Kidney epithelial cell (primary cell): ENCODE data around the gene GNG4. TPM values are rescaled to one million over a fixed set of nuclear protein-coding genes. Genes with fewer than 3 reads are reported as not detected.
A peak's percentile ranks its signal among the peaks of the same experiment; 100 is the strongest.

Experiments
- DNase-seq: peaks from one replicate; pipeline ENCODE4 v3.0.0-alpha.2; 2010; ENCODE audit warnings: low read depth
- H3K27me3 ChIP-seq: 2 replicates; pipeline ENCODE4 v1.6.0; 2011; ENCODE audit warnings: low read length; ENCODE audit not compliant: control insufficient read depth, insufficient read depth
- H3K36me3 ChIP-seq: 2 replicates; pipeline ENCODE4 v1.5.1; 2011; ENCODE audit warnings: low read length; ENCODE audit not compliant: control insufficient read depth, insufficient read depth
- H3K4me3 ChIP-seq: 2 replicates; pipeline ENCODE4 v1.5.1; 2011; ENCODE audit warnings: low read depth, mild to moderate bottlenecking, control low read depth, low read length
- CTCF ChIP-seq: IDR thresholded peaks from 2 replicates; pipeline ENCODE4 v1.5.1; 2011; ENCODE audit warnings: mild to moderate bottlenecking, moderate library complexity, low read length, control low read depth, inconsistent platforms; ENCODE audit not compliant: insufficient read depth, poor library complexity, severe bottlenecking
- total RNA-seq: library from RNA; depleted of rRNA; stranded (reverse); fragments of >200 nt; gene quantifications from 2 replicates; pipeline ENCODE4 v1.2.3, GENCODE V29; 2015

Gene GNG4
- total RNA-seq, 1 donor from 2014 or later: 0.54 TPM

GRCh38 chr1:235504494-235505222 is 144.9 kb downstream of the GNG4 start:
- DNase-seq: peak; percentile 88
- no peaks in the 10 kb centered on the region for H3K36me3 ChIP-seq
- no peaks in the 10 kb centered on the region for H3K27me3 ChIP-seq
- peak; percentile 81 for TF ChIP-seq CTCF
- H3K4me3 ChIP-seq: peak overlapping the region; percentile 91

DNA sequence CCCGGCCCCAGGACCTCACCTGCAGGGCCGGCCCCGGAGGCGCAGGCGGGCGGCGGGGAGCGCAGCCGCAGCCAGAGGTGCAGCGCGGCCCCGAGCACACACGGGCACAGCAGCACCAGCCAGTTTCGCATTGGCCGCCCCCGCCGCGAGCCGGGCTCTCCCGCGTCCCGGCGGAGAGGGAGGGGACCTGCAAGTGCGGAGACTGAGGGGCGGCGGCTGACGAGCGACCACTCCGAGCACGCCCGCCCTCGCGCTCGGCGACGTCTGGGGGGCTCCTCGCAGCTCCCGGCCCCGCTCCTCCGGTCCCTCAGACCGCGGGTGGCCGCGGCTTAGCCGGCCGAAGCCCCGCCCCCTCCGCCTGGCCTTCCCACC is 145.5 kb downstream of the GNG4 start, which contains the start of gene B3GALNT2:
B3GALNT2 (minus strand) TSS at position 331 of the 372 bp plus-strand sequence; CDS start at position 131, 200 bp downstream.
- no peaks in the 10 kb centered on the region for H3K36me3 ChIP-seq
- TF ChIP-seq CTCF: no peak
- DNase-seq: no peak
- peak within 1 kb of the TSS; percentile 91 for H3K4me3 ChIP-seq
- no peaks in the 10 kb centered on the region for H3K27me3 ChIP-seq

GRCh38 chr1:235503403-235504121 is 146.0 kb downstream of the GNG4 start:
- Histone ChIP-seq H3K36me3 (no peaks in the 10 kb centered on the region), H3K4me3 (peak overlapping the region; percentile 91), H3K27me3 (no peaks in the 10 kb centered on the region)
- no peak for TF ChIP-seq CTCF
- DNase-seq: no peak

DNA sequence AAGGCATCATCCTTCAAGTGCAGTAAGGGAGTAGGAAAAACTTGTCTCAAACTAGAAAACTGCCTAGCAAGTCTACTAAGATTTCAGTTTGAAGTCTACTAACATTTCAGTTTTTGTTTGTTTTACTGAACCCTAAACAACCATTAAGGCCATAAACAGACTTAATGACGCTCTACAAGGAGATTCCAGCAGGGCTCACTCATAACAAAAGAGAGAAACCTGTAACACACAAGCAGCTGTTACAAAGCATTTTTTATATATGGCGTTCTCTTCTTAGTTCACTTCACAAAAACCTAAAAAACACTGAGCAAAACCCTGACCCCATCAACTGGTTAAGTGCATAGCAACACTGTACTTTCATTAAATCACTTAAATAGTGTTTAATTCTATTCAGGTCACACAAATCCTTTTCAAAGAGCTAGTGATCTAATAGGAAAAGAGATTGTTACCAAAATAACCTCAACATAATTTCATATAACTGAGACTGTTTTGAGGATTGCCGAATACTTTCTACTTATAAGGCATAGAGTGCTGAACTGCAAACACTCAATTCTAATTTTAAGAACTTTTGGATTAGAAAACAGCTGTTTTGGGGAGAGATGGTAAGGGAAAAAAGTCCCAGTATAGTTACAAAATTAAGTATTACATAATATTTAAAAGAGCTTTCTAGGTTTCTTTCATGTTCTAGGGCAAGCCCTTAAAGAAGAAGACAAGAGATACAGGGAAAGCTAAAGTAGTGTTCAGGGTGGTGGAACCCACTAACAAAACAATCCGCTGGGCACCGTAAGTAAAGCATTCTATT is 146.8 kb downstream of the GNG4 start:
- no peaks in the 10 kb centered on the region for H3K36me3 ChIP-seq
- peak overlapping the region; percentile 91 for H3K4me3 ChIP-seq
- no peaks in the 10 kb centered on the region for H3K27me3 ChIP-seq
- TF ChIP-seq CTCF: no peak
- DNase-seq: no peak

DNA sequence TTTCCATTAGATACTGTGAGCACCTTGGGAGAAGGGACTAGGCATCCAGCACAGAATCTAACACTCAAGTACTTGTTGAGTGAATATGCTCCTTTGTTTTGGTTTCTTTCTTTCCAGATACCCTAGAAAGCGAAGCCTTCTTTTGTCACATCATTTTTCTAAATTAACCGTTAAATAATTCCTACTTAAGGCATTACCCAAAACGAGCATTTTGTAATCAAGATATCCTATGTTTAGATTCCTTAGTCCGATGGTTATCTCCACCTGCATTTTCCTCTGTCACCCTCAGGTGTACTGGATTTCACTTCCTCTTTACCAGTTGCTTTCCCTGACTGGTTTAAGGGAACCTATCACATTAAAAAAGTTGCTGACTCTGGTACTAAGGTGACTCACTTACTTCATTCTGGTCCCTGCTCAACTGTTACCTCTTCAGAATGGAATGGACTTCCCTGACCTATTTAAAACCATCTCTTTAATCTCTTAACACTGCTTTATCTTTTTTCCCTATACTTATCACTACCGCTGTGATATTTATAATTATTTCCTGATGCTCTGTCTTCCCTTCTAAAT is 148.5 kb downstream of the GNG4 start:
- H3K36me3 ChIP-seq: no peaks in the 10 kb centered on the region
- H3K27me3 ChIP-seq: no peaks in the 10 kb centered on the region
- no peak overlapping the region for H3K4me3 ChIP-seq
- TF ChIP-seq CTCF: no peak
- no peak for DNase-seq

Other genes starting within 250 kb of the GNG4 start
- gene B3GALNT2, start 145.3 kb downstream of the GNG4 start, total RNA-seq: 34.0 and 39.8 TPM in 2 replicates
- 10.9 and 12.7 TPM in 2 replicates for gene LYST, start 217.1 kb upstream of the GNG4 start, total RNA-seq